Hippocampal formation (tissue), 2 donors: ENCODE data around the gene KRT84.

Source experiments
- DNase-seq, 2 donors: peaks; one replicate each; lab custom pipeline; 2025; lab: John Stamatoyannopoulos, UW

Gene KRT84

GRCh38 chr12:52385226-52385702, at the start of gene KRT84:
KRT84 (minus strand) TSS chr12:52385652; CDS start chr12:52385585, 67 bp downstream.
- DNase-seq: no peak

GRCh38 chr12:52434760-52435530, 49.5 kb upstream of the KRT84 start:
- no peak for DNase-seq

- DNase-seq: no peak
These were observed 48.8 kb upstream of the KRT84 start, which contains the start of gene KRT75 for GRCh38 chr12:52434081-52434733. KRT75 (minus strand) TSS chr12:52434371; CDS start chr12:52434304, 67 bp downstream.

GRCh38 chr12:52433501-52434080, 48.1 kb upstream of the KRT84 start:
- no peak for DNase-seq

- DNase-seq: no peak
These were observed 47.2 kb upstream of the KRT84 start for GRCh38 chr12:52432559-52433207.

- DNase-seq: no peak
These were observed 42.7 kb upstream of the KRT84 start for GRCh38 chr12:52428121-52428520.

- DNase-seq: no peak
These were observed 41.6 kb upstream of the KRT84 start for GRCh38 chr12:52427083-52427482.

GRCh38 chr12:52426034-52426433, 40.6 kb upstream of the KRT84 start:
- DNase-seq: no peak

GRCh38 chr12:52425466-52425865, 40.0 kb upstream of the KRT84 start:
- no peak for DNase-seq

GRCh38 chr12:52423661-52424500, 38.4 kb upstream of the KRT84 start:
- no peak for DNase-seq

GRCh38 chr12:52423035-52423434, 37.6 kb upstream of the KRT84 start:
- DNase-seq: no peak

- no peak for DNase-seq
These were observed 34.2 kb upstream of the KRT84 start for GRCh38 chr12:52419656-52420055.

GRCh38 chr12:52418576-52419110, 33.2 kb upstream of the KRT84 start:
- no peak for DNase-seq

- no peak for DNase-seq
These were observed 32.3 kb upstream of the KRT84 start for GRCh38 chr12:52417740-52418139.

GRCh38 chr12:52416795-52417194, 31.3 kb upstream of the KRT84 start:
- no peak for DNase-seq

GRCh38 chr12:52415870-52416750, 30.7 kb upstream of the KRT84 start:
- DNase-seq: no peak

- DNase-seq: no peak
These were observed 29.5 kb upstream of the KRT84 start for GRCh38 chr12:52414936-52415335.

- DNase-seq: no peak
These were observed 28.4 kb upstream of the KRT84 start for GRCh38 chr12:52413782-52414345.

- DNase-seq: no peak
These were observed 27.8 kb upstream of the KRT84 start for GRCh38 chr12:52413202-52413601.

- no peak for DNase-seq
These were observed 26.4 kb upstream of the KRT84 start for GRCh38 chr12:52411815-52412214.
